GM21723 (cell line): ENCODE results near the gene LUM.

Experiments used
- ATAC-seq: cut with Tn5 transposase; IDR thresholded peaks from one replicate; pipeline ENCODE4 v1.9.1; 2021; ENCODE audit warnings: mild to moderate bottlenecking, moderate library complexity; ENCODE audit not compliant: unreplicated experiment

LUM gene

GRCh38 chr12:91111366-91112325 lies at the start of gene LUM:
Gene LUM, minus strand, starts transcription at chr12:91111494. Its CDS starts 2,515 bp downstream, at chr12:91108979.
- ATAC-seq: no peak

GRCh38 chr12:91161009-91161408 lies 49.7 kb upstream of the LUM start:
- ATAC-seq: no peak

GRCh38 chr12:91155990-91156389 lies 44.7 kb upstream of the LUM start:
- no peak for ATAC-seq

GRCh38 chr12:91154131-91154530 lies 42.8 kb upstream of the LUM start:
- ATAC-seq: no peak

- no peak for ATAC-seq
These were observed 32.8 kb upstream of the LUM start for GRCh38 chr12:91144053-91144452.

GRCh38 chr12:91143206-91143605 lies 31.9 kb upstream of the LUM start:
- ATAC-seq: no peak

- ATAC-seq: no peak
These were observed 30.9 kb upstream of the LUM start for GRCh38 chr12:91142221-91142631.

- no peak for ATAC-seq
These were observed 29.0 kb upstream of the LUM start for GRCh38 chr12:91140026-91140931.

GRCh38 chr12:91139286-91139685 lies 28.0 kb upstream of the LUM start:
- no peak for ATAC-seq

- no peak for ATAC-seq
These were observed 27.1 kb upstream of the LUM start for GRCh38 chr12:91138337-91138920.

- ATAC-seq: no peak
These were observed 22.6 kb upstream of the LUM start for GRCh38 chr12:91133871-91134270.

GRCh38 chr12:91129662-91130362 lies 18.5 kb upstream of the LUM start:
- ATAC-seq: no peak

- no peak for ATAC-seq
These were observed 16.5 kb upstream of the LUM start for GRCh38 chr12:91127751-91128150.

- no peak for ATAC-seq
These were observed 16.0 kb upstream of the LUM start for GRCh38 chr12:91127306-91127705.

- no peak for ATAC-seq
These were observed 15.2 kb upstream of the LUM start for GRCh38 chr12:91126516-91126915.

- no peak for ATAC-seq
These were observed 12.1 kb upstream of the LUM start for GRCh38 chr12:91123236-91123916.

GRCh38 chr12:91120781-91121180 lies 9.5 kb upstream of the LUM start:
- no peak for ATAC-seq

GRCh38 chr12:91119089-91119488 lies 7.8 kb upstream of the LUM start:
- no peak for ATAC-seq

- ATAC-seq: no peak
These were observed 2.3 kb upstream of the LUM start for GRCh38 chr12:91113621-91114020.

GRCh38 chr12:91110311-91110924 lies 876 bp downstream of the LUM start:
- no peak for ATAC-seq
